IMR-90 (cell line): ENCODE data around the gene ZNF763. TPM values are rescaled to one million over a fixed set of nuclear protein-coding genes. Genes with fewer than 3 reads are reported as not detected.

Experiments
- ATAC-seq: fragments of 200-7000 bp; cut with Tn5 transposase; 2 replicates; pipeline ENCODE4 v1.9.1; 2020; ENCODE audit warnings: low read depth, mild to moderate bottlenecking, moderate library complexity
- Bru-seq: library from RNA; stranded (reverse); fragments of 400-500 nt; gene quantifications from one replicate; lab custom pipeline; 2021; lab: Mats Ljungman, UMichigan
- BruChase-seq, 2 experiments: library from RNA; stranded (reverse); fragments of 400-500 nt; gene quantifications; one replicate each; lab custom pipeline; 2021; lab: Mats Ljungman, UMichigan
- BruUV-seq: library from RNA; stranded (reverse); fragments of 400-500 nt; replicated peaks from 2 replicates; lab custom pipeline; 2021; lab: Mats Ljungman, UMichigan
- CTCF ChIA-PET: fragments of 300-600 bp; formaldehyde crosslinking; extraction: SDS; loops from one replicate; lab custom pipeline; 2021; ENCODE audit warnings: antibody characterized with exemption; lab: Yijun Ruan, JAX
- POLR2A ChIA-PET: fragments of 300-600 bp; sonication (Branson Sonifier 250); formaldehyde crosslinking; loops from one replicate; lab custom pipeline; 2022; ENCODE audit warnings: antibody characterized with exemption; ENCODE audit not compliant: unreplicated experiment; lab: Charles Lee
- DNase-seq: peaks from one replicate; pipeline ENCODE4 v3.0.0; 2013
- H2AFZ ChIP-seq: replicated peaks from 2 replicates; pipeline ENCODE3; 2013; ENCODE audit warnings: low read length, mild to moderate bottlenecking; ENCODE audit not compliant: poor library complexity
- H2AK5ac ChIP-seq: 2 replicates; pipeline ENCODE4 v1.6.1; 2013; ENCODE audit warnings: low read depth, low read length, inconsistent platforms
- H2AK9ac ChIP-seq: replicated peaks from 2 replicates; pipeline ENCODE3; 2013; ENCODE audit warnings: mild to moderate bottlenecking, low read depth, low read length, moderate library complexity; ENCODE audit not compliant: poor library complexity
- H2BK120ac ChIP-seq: 2 replicates; pipeline ENCODE4 v1.6.1; 2013; ENCODE audit warnings: low read depth, low read length, inconsistent platforms
- H2BK15ac ChIP-seq: 3 replicates; pipeline ENCODE4 v1.6.1; 2013; ENCODE audit warnings: low read depth, low read length, inconsistent platforms
- H2BK20ac ChIP-seq: 2 replicates; pipeline ENCODE4 v1.6.1; 2013; ENCODE audit warnings: low read depth, mild to moderate bottlenecking, inconsistent platforms, low read length, moderate library complexity
- H2BK5ac ChIP-seq: 2 replicates; pipeline ENCODE4 v1.6.1; 2013; ENCODE audit warnings: mild to moderate bottlenecking, low read depth, low read length, inconsistent platforms; ENCODE audit not compliant: poor library complexity, severe bottlenecking
- H3K14ac ChIP-seq: replicated peaks from 2 replicates; pipeline ENCODE4 v1.6.1; 2013; ENCODE audit warnings: low read depth, low read length, inconsistent platforms
- H3K18ac ChIP-seq: 2 replicates; pipeline ENCODE4 v1.6.1; 2013; ENCODE audit warnings: low read depth, low read length, control low read depth
- H3K23ac ChIP-seq: 2 replicates; pipeline ENCODE4 v1.6.1; 2013; ENCODE audit warnings: low read depth, low read length, inconsistent platforms
- H3K27ac ChIP-seq: 2 replicates; pipeline ENCODE4 v1.5.1; 2013; ENCODE audit warnings: mild to moderate bottlenecking, control low read depth, low read length; ENCODE audit not compliant: insufficient read depth
- H3K27me3 ChIP-seq: 2 replicates; pipeline ENCODE4 v1.6.1; 2013; ENCODE audit warnings: low read length; ENCODE audit not compliant: control insufficient read depth, insufficient read depth
- H3K36me3 ChIP-seq: 2 replicates; pipeline ENCODE4 v1.6.1; 2013; ENCODE audit warnings: low read length, mixed read lengths; ENCODE audit not compliant: control insufficient read depth, insufficient read depth
- H3K4ac ChIP-seq: 2 replicates; pipeline ENCODE4 v1.6.1; 2013; ENCODE audit warnings: low read depth, low read length, inconsistent platforms
- H3K4me1 ChIP-seq: 2 replicates; pipeline ENCODE4 v1.6.1; 2013; ENCODE audit warnings: low read length, mixed read lengths; ENCODE audit not compliant: control insufficient read depth, insufficient read depth
- H3K4me2 ChIP-seq: 2 replicates; pipeline ENCODE4 v1.6.1; 2013; ENCODE audit warnings: low read depth, mild to moderate bottlenecking, control low read depth, low read length, moderate library complexity
- H3K4me3 ChIP-seq: 2 replicates; pipeline ENCODE4 v1.5.1; 2013; ENCODE audit warnings: low read depth, mild to moderate bottlenecking, control low read depth, low read length, moderate library complexity; ENCODE audit not compliant: insufficient read depth
- H3K56ac ChIP-seq: 2 replicates; pipeline ENCODE4 v1.6.1; 2013; ENCODE audit warnings: low read length, inconsistent platforms; ENCODE audit not compliant: insufficient read depth; ENCODE audit errors: extremely low read depth
- H3K79me1 ChIP-seq, 2 experiments: 2 replicates each; pipeline ENCODE4 v1.6.1; 2013; ENCODE audit warnings: low read length in 2 of 2, inconsistent platforms in 1 of 2, low read depth in 1 of 2
- H3K9ac ChIP-seq: 2 replicates; pipeline ENCODE4 v1.6.1; 2013; ENCODE audit warnings: low read depth, low read length, control low read depth
- H3K9me1 ChIP-seq: 2 replicates; pipeline ENCODE4 v1.6.1; 2013; ENCODE audit warnings: low read length, inconsistent platforms; ENCODE audit not compliant: insufficient read depth
- H3K9me3 ChIP-seq: 2 replicates; pipeline ENCODE4 v1.6.1; 2013; ENCODE audit warnings: low read length; ENCODE audit not compliant: control insufficient read depth, insufficient read depth
- H4K20me1 ChIP-seq: 2 replicates; pipeline ENCODE4 v1.6.1; 2013; ENCODE audit warnings: low read length, inconsistent platforms; ENCODE audit not compliant: insufficient read depth
- H4K5ac ChIP-seq: 2 replicates; pipeline ENCODE4 v1.6.1; 2013; ENCODE audit warnings: mild to moderate bottlenecking, low read depth, low read length, control low read depth
- H4K8ac ChIP-seq, 2 experiments: 2 replicates each; pipeline ENCODE4 v1.6.1; 2013; ENCODE audit warnings: low read depth in 2 of 2, low read length in 2 of 2, control low read depth in 1 of 2, inconsistent platforms in 1 of 2
- H4K91ac ChIP-seq: 2 replicates; pipeline ENCODE4 v1.6.1; 2013; ENCODE audit warnings: low read depth, low read length, inconsistent platforms; ENCODE audit not compliant: insufficient read depth
- CTCF ChIP-seq: conservative IDR thresholded peaks from 2 replicates; pipeline ENCODE4 v1.5.1; 2012; ENCODE audit warnings: mild to moderate bottlenecking, low read depth, low read length, improper control_type of control experiment
- POLR2A ChIP-seq: IDR thresholded peaks from 2 replicates; pipeline ENCODE4 v1.6.1; 2012; ENCODE audit warnings: mild to moderate bottlenecking, low read depth, low read length
- WGBS, 2 experiments: methylation state at CpG; one replicate each; pipeline versions ENCODE4 v1.1.5 to v1.1.7; 2013; ENCODE audit warnings: missing lambda C conversion rate in 2 of 2; ENCODE audit not compliant: insufficient read length in 1 of 2; ENCODE audit errors: extremely low coverage in 2 of 2; 5-methylcytosine and 5-hydroxymethylcytosine counted together
- dilution Hi-C: fragments of 300-500 bp; cut with HindIII; formaldehyde crosslinking; loops from one replicate; pipeline ENCODE4 v1.14.3; 2018; ENCODE audit warnings: low sequenced_read_pairs; ENCODE audit not compliant: unreplicated experiment
- in situ Hi-C: fragments of 300-500 bp; cut with MboI; formaldehyde crosslinking; loops from 3 replicates; pipeline ENCODE4 v1.14.3; 2019; ENCODE audit warnings: low sequenced_read_pairs, inconsistent platforms, mixed read lengths
- intact Hi-C: fragments of 100-400 bp; cut with micrococcal nuclease; formaldehyde crosslinking; loops from 2 replicates; pipeline ENCODE4 v1.10.0; 2022
- long read RNA-seq: library from polyadenylated mRNA; unstranded; transcript quantifications from one replicate; pipeline ENCODE4 v2.0.0, GENCODE V29; 2021; ENCODE audit not compliant: unreplicated experiment
- polyA plus RNA-seq, 3 experiments: library from polyadenylated mRNA; depleted of rRNA; stranded (reverse); fragments of >200 nt; gene quantifications; 2 replicates each; pipeline ENCODE4 v1.2.3, GENCODE V29; 2012; ENCODE audit warnings: low replicate concordance in 1 of 3
- total RNA-seq: library from RNA; depleted of rRNA; stranded (reverse); fragments of >200 nt; gene quantifications from 2 replicates; pipeline ENCODE4 v1.2.3, GENCODE V29; 2012; rRNA removed

ZNF763 gene
- total RNA-seq = 0.56 and 0.90 TPM in 2 replicates
- 0.75 and 0.94 TPM in 2 replicates for polyA plus RNA-seq (2012; rRNA removed)
- polyA plus RNA-seq (2012; cell fraction: cytosol; rRNA removed) = 0.04 and 0.12 TPM in 2 replicates
- polyA plus RNA-seq (2012; cell fraction: nucleus; rRNA removed; ENCODE audit: low replicate concordance) = 0.25 and 6.0 TPM in 2 replicates
- Bru-seq, nascent RNA = percentile 67 among the genes with signal in this experiment
- percentile 74 among the genes with signal in this experiment for BruChase-seq, experiment 1, labeled RNA remaining after a 6-hour chase
- percentile 80 among the genes with signal in this experiment for BruChase-seq, experiment 2, labeled RNA remaining after a 2-hour chase
- long read RNA-seq, partial matches to known transcripts = 0 of 1 reads
- long read RNA-seq, other reads (novel, unspliced or antisense) = 1 of 1 reads

- Histone ChIP-seq H3K27ac (peak within 1 kb of the TSS; percentile 78), H4K20me1 (no peaks in the 10 kb centered on the region), H3K4me2 (peak within 1 kb of the TSS; percentile 81), H3K14ac (peak within 1 kb of the TSS; percentile 84), H2AK5ac (no peak within 1 kb of the TSS), H3K36me3 (no peaks in the 10 kb centered on the region), H4K91ac (peak within 1 kb of the TSS; percentile 54), H4K8ac (peak within 1 kb of the TSS; percentile 63 to 81), H3K4me3 (peak within 1 kb of the TSS; percentile 77), H3K56ac (no peak within 1 kb of the TSS), H2AFZ (peak within 1 kb of the TSS; percentile 95), H3K9ac (peak within 1 kb of the TSS; percentile 66), H3K4me1 (peaks cover 2% of the 10 kb centered on the region; the same call in 1 of the 2 replicates), H2BK120ac (peak within 1 kb of the TSS; percentile 31; the same call in 1 of the 2 replicates), H2BK15ac (no peak within 1 kb of the TSS; the same call in 2 of the 3 replicates), H3K9me1 (0 out of 2 replicates have a peak, but pooled peaks cover 3% of the 10 kb centered on the region), H2AK9ac (peak within 1 kb of the TSS; percentile 77), H2BK5ac (peak within 1 kb of the TSS; percentile 64), H4K5ac (peak within 1 kb of the TSS; percentile 63), H3K23ac (peak within 1 kb of the TSS; percentile 46), H3K4ac (peak within 1 kb of the TSS; percentile 76), H3K18ac (peak within 1 kb of the TSS; percentile 66), H3K79me1 (no peaks in the 10 kb centered on the region), H2BK20ac (no peak within 1 kb of the TSS), H3K27me3 (no peaks in the 10 kb centered on the region), H3K9me3 (no peaks in the 10 kb centered on the region)
- no TSS peak for BruUV-seq
- dilution Hi-C loops = no loop called here
- DNase-seq = peak; percentile 75
- ChIA-PET POLR2A (interaction anchor here (0.6 kb wide), 1 partner anchor 22 kb away, joined by 4 read pairs; no protein-coding TSS in a partner anchor), CTCF (no interaction called here)
- 2% methylated on average over 20 of the region's 47 CpGs; no CpG with 5 or more reads in 1 of the 2 experiments for WGBS, 2 experiments
- ATAC-seq = peak; percentile 95
- intact Hi-C loops = loop anchor here (1.0 kb wide), 3 partner anchors 23 to 176 kb away; no protein-coding TSS in a partner anchor
- TF ChIP-seq CTCF = no peak
- TF ChIP-seq POLR2A = peak; percentile 21; the same call in 1 of the 2 replicates
- in situ Hi-C loops = no loop called here
Measured at GRCh38 chr19:11964858-11965645, at the start of gene ZNF763. Gene ZNF763, plus strand, starts transcription at chr19:11965040. Its CDS starts 169 bp downstream, at chr19:11965209.
